Left colon (tissue), 2 donors: ENCODE data around the gene WDR5B. TPM values are rescaled to one million over a fixed set of nuclear protein-coding genes. Genes with fewer than 3 reads are reported as not detected.
"Not testable (repeated sequence)": the region's sequence is repeated elsewhere in the genome, so short reads cannot be mapped to it uniquely, and the experiment has no call there.

Experiments
- ATAC-seq: fragments of 200-7000 bp; cut with Tn5 transposase; one replicate; pipeline ENCODE4 v1.9.1; 2020; ENCODE audit warnings: mild to moderate bottlenecking, moderate library complexity
- DNase-seq, 2 donors: peaks; one replicate each; pipeline ENCODE4 v3.0.0-alpha.2; 2020
- intact Hi-C, 2 donors: fragments of 100-400 bp; cut with DNase I in 1 of 2; cut with micrococcal nuclease in 1 of 2; formaldehyde crosslinking; loops; one replicate each; pipeline versions ENCODE4 v1.11.2 to v1.14.0; 2022; cut with DNase I, micrococcal nuclease
- long read RNA-seq: library from polyadenylated mRNA; unstranded; transcript quantifications from one replicate; pipeline ENCODE4 v2.0.0, GENCODE V29; 2021
- total RNA-seq, 2 donors: library from RNA; stranded (reverse); fragmentation: NEBNext Ultra II Directional; extraction: Animal tissue kit (Norgen Biotek cat#: 25700); gene quantifications; one replicate each; pipeline ENCODE4 v1.2.1, GENCODE V29; 2021
- donor health status: DM: no; HTN: no; CAD: no.
- donor health status: DM: yes; HTN: yes; CAD: no.

WDR5B gene
- 1 to 10 TPM; 2.3 to 2.7 TPM for total RNA-seq
- long read RNA-seq, transcript WDR5B-201 (1 exons, 3,720 nt): major isoform, 7 of 7 reads
- long read RNA-seq, partial matches to known transcripts: 0 of 7 reads
- long read RNA-seq, other reads (novel, unspliced or antisense): 0 of 7 reads

GRCh38 chr3:122415762-122416654 is at the start of gene WDR5B:
WDR5B (minus strand) TSS chr3:122416062; CDS start chr3:122415528, 534 bp downstream.
- intact Hi-C loops: no loop called here
- peak; percentile 92 for ATAC-seq
- peak; percentile 98 for DNase-seq

DNA sequence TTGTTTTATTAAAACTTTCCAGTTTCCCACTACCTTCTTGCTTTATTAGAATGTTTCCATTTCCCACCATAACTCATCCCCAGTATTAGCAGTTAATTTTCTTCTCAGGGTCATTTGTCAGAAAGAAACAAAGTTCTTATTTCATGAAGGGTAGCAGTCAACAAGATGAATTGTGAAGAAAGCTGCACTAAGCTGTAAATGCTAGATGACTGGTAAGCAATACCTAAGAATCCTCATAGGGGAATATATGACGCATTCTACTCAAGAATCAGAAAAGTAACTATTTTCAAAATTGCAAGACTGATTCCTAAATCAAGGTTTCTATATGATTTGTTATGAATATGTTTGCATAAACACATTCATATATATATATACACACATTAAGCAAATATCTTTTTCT is 48.8 kb upstream of the WDR5B start:
- intact Hi-C loops: no loop called here
- no peak for DNase-seq
- ATAC-seq: no peak

- no peak for DNase-seq
- no peak for ATAC-seq
- intact Hi-C loops: no loop called here
Observed at GRCh38 chr3:122462406-122462805, 46.5 kb upstream of the WDR5B start.

DNA sequence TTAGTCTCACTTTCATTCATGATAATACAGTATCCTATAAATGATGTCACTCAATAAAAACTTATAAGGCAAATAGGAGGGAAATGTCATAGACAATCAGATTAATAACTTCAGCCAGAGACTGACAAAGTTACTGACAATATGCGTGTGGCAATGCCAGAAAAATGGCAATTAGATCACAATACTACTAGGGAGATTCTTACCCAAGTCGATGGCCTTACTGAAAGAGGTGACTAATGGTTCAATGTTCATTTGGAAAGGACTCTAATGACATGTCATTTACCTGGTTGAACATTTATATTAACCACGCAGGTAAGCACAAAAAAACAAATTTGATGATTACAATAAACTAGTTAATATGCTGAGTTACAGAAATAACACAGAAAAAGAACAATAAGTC is 45.9 kb upstream of the WDR5B start:
- intact Hi-C loops: no loop called here
- ATAC-seq: no peak
- DNase-seq: no peak

DNA sequence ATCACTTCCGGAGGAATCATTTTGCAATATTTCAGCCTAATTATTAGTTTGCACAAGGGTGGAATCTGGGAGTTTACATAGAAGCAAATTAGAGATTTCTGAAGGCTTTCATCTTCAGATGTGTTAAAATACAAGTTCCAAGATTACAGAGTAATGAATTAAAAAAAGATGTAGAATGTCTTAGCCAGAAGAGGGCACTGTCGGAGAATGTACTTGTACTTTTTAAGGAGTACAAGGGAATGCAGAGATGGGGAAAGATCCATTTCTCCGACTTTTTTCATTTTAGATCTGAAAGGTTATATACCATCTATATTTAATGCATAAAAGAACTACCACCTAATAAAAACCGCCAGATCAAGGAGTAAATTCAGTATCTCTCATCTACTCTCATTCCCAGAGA is 43.1 kb upstream of the WDR5B start:
- DNase-seq: no peak
- intact Hi-C loops: no loop called here
- ATAC-seq: peak; percentile 53

DNA sequence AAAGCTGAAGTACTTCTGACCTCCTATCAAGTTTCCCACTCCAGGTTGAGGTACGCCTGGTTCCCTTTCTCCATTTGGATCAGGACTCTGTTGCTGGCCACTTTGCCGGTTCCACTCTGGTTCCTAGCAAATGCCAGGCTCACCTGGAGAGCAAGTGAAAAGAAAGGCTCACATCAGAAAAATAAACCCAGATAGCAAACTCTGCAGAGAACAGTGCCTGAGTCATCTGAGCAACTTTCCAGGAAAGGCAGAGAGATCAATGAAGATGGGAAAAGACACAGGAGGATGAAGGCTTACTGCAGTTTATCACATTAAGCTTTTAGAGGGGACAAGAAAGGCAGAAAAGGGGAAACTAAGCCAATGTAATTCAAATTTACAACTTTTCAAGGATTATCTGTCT is 41.8 kb upstream of the WDR5B start:
- intact Hi-C loops: no loop called here
- ATAC-seq (no peak), DNase-seq (no peak)

- intact Hi-C loops: no loop called here
- DNase-seq (no peak), ATAC-seq (no peak)
Observed at GRCh38 chr3:122456074-122456473, 40.2 kb upstream of the WDR5B start.

- intact Hi-C loops: no loop called here
- no peak for ATAC-seq
Observed at GRCh38 chr3:122451371-122451770, 35.5 kb upstream of the WDR5B start.

DNA sequence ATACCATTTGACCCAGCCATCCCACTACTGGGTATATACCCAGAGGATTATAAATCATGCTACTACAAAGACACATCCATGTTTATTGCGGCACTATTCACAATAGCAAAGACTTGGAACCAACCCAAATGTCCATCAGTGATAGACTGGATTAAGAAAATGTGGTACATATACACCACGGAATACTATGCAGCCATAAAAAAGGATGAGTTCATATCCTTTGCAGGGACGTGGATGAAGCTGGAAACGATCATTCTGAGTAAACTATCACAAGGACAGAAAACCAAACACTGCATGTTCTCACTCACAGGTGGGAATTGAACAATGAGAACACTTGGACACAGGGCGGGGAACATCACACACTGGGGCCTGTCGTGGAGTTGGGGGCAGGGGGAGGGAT is 32.4 kb upstream of the WDR5B start:
- DNase-seq, ATAC-seq, intact Hi-C loops: not testable (repeated sequence)

More at GRCh38 chr3:122451371-122451770, 35.5 kb upstream of the WDR5B start:
- DNase-seq: no peak

DNA sequence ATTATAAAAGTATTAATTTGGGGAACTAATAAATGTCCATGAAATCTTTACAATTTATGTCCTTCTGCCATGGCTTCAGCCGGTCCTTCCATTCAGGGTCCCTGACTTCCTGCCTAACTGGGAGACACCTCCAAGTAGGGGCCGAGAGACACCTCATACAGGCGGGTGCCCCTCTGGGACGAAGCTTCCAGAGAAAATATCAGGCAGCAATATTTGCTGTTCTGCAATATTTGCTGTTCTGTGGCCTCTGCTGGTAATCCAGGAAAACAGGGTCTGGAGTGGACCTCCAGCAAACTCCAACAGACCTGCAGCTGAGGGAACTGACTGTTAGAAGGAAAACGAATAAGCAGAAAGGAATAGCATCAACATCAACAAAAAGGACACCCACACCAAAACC is 28.6 kb upstream of the WDR5B start:
- DNase-seq, intact Hi-C loops, ATAC-seq: not testable (repeated sequence)

DNA sequence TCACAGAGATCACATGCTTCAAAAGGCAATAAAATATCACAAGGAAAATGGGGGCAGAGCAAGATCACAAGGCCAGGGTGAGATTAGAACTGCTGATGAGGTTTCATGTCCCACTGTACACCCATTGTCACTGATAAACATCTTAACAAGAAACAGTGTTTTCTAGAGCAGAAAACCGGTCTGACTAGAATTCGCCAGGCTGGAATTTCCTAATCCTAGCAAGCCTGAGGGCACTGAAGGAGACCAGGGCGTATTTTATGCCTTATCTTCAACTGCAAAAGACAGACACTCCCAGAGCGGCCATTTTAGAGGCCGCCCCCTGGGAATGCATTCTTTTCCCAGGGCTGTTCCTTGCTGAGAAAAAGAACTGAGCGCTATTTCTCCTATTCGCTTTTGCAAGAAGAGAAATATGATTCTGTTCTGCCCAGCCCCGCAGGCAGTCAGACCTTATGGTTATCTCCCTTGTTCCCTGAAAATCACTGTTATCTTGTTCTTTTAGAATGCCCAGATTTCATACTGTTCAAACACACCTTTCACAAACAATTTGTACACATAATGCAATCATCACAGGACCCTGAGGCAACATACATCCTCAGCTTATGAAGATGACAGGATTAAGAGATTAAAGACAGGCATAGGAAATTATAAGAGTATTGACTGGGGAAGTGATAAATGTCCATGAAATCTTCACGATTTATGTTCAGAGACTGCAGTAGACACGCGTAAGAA is 28.1 kb upstream of the WDR5B start:
- DNase-seq, ATAC-seq, intact Hi-C loops: not testable (repeated sequence)

- no peak for ATAC-seq
- intact Hi-C loops: no loop called here
- no peak for DNase-seq
Observed at GRCh38 chr3:122443090-122443489, 27.2 kb upstream of the WDR5B start.

DNA sequence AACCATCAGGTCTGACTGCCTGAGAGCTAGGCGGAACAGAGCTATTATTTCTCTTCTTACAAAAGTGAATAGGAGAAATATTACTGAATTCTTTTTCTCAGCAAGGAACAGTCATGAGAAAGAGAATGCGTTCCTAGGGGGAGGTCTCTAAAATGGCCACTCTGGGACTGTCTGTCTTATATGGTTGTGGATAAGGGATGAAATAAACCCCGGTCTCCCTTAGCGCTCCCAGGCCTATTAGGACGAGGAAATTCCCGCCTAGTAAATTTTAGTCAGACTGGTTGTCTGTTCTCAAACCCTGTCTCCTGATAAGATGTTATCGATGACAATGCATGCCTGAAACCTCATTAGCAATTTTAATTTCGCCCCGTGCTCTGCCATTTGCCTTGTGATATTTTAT is 20.1 kb upstream of the WDR5B start:
- intact Hi-C loops: no loop called here
- ATAC-seq (no peak), DNase-seq (no peak)

DNA sequence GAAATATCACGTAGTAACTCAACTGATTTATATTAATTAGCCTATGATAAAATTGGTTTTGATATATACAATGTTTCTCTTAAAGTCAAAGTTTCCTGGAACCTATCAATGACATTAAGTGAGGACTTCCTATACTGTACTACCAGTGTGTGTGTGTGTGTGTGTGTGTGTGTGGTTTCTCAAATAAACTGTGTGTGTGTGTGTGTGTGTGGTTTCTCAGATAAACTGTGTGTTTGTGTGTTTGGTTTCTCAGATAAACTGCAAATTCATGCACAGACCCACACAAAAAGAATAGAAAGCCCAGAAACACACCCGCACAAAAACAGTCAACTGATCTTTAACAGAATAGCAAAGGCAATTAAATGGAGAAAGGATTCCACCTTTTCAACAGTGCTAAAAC is 14.5 kb upstream of the WDR5B start:
- DNase-seq: no peak
- ATAC-seq: no peak
- intact Hi-C loops: no loop called here

GRCh38 chr3:122427857-122428471 is 12.1 kb upstream of the WDR5B start:
- ATAC-seq: no peak

GRCh38 chr3:122421836-122422235 is 6.0 kb upstream of the WDR5B start:
- DNase-seq: no peak
- ATAC-seq: no peak
- intact Hi-C loops: no loop called here

More at GRCh38 chr3:122427857-122428471, 12.1 kb upstream of the WDR5B start:
- DNase-seq: no peak
- intact Hi-C loops: no loop called here

GRCh38 chr3:122421101-122421500 is 5.2 kb upstream of the WDR5B start:
- DNase-seq: no peak
- intact Hi-C loops: no loop called here
- ATAC-seq: no peak

- peak in 1 of 2 donors; percentile 18 for DNase-seq
- intact Hi-C loops: no loop called here
- no peak for ATAC-seq
Observed at GRCh38 chr3:122416966-122417365, 1.1 kb upstream of the WDR5B start.

DNA sequence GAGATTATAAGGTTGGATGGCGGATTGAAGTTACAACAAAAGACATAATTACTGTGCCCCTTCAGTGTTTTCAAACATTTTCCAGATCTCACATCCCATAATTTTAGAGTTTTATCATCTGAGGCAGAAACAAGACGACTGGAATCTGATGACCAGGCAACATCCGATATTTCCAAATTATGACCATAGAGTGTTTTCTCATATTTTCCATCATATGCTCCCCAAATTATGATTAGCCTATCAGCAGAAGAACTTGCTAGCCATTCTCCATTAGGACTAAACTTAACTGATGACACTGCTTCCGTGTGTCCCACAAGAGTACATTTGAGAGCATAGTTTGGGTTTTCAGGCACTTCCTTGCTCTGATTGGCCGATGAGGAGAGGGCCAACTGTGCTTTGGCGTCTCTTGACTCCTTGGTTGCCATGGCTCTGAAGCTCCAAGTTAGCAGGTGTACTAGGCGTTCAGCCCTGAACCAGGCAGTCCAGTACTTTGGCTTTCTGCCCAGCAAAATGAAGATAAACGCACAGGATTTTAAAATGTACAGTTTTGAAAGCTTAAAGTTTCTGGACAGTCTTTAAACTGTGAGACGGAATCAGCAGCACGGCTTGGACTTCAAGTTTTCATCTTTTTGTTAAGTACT is 638 bp downstream of the WDR5B start:
- peak; percentile 41 to 70 for DNase-seq
- intact Hi-C loops: no loop called here

More for the DNA sequence above, 638 bp downstream of the WDR5B start:
- ATAC-seq: peak; percentile 56
